CD4-positive, alpha-beta T cell treated with Interleukin-12 subunit alpha and Interleukin-12 subunit beta, for 1 hour (primary cell): Measurements from ENCODE around the gene UBAC2.
A peak's percentile ranks its signal among the peaks of the same experiment; 100 is the strongest.

Source experiments
- DNase-seq: peaks from one replicate; pipeline ENCODE4 v3.0.0-alpha.2; 2020

UBAC2 gene

DNA sequence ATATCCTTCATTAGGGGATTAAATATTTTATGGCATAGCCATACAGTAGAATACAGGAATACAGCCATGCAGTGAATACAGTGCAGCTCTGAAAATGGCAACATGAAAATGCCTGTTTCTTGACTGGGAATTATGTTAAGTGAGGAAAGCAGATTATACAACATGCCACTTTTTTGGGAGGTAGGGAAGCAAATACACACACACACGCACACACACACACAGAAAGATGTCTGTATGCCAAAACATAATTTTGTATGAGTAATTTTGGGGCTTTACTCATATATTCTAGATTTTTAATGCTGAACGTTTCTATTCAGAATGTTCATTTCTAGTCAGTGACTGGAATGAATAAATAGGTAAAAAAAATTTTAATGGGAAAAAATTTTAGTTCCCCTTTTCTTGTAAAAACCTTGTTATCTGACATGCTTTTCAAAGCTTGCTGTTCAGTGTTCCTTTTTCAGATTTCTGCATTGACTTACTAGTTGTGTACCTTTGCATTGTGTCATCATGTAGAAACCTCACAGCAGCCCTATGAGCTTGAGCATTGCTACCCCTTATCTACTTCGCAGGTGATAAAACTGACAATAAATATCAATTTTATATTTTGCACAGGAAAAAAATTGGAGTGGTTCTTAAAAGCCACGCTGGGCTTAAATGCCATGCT, 98.7 kb downstream of the UBAC2 start:
- DNase-seq: no peak

- DNase-seq: no peak
Measured at GRCh38 chr13:99299920-99300341, 99.3 kb downstream of the UBAC2 start.

GRCh38 chr13:99301056-99301838, 100.6 kb downstream of the UBAC2 start:
- DNase-seq: no peak

- no peak for DNase-seq
Measured at GRCh38 chr13:99301913-99302636, 101.4 kb downstream of the UBAC2 start.

DNA sequence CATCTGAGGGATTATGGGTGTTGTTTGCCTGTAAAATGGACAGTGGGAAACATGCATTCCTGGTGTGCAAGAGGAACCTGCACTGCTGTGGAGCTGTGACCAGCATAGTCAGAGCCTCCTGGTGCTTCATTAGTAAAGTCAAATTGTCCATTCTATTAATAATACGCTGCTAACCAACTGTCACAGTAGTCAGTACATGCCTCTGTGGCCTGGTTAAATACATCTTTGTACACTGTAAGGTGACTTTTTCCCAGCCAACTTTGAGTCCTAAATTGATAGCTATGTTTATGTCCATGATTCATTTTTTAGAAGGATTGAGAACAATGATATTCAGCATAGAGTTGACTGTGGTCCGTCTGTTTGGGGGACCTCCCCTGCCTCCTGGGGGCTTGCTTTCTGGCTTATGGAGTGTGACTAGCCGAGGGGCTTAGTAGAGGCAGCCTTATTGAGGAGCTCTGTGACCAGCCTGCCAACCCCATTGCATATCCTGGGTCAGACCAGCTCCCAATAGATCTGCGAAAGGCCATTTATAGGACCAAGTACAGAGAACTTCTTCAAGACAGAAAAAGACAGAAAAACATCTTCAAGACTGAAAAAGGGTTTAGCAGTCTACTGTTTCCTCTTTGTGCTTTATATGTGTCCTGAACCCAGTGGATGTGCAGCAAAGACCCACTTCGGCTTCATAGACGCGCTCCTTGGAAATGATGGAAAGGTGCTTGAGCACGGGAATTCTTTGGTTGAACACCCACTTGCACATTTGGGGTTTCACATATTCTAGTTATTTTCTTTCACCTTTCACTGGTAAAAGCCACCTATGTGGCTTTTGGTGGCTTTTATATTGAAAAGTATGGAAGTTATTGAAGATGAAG, 102.2 kb downstream of the UBAC2 start:
- DNase-seq: no peak

DNA sequence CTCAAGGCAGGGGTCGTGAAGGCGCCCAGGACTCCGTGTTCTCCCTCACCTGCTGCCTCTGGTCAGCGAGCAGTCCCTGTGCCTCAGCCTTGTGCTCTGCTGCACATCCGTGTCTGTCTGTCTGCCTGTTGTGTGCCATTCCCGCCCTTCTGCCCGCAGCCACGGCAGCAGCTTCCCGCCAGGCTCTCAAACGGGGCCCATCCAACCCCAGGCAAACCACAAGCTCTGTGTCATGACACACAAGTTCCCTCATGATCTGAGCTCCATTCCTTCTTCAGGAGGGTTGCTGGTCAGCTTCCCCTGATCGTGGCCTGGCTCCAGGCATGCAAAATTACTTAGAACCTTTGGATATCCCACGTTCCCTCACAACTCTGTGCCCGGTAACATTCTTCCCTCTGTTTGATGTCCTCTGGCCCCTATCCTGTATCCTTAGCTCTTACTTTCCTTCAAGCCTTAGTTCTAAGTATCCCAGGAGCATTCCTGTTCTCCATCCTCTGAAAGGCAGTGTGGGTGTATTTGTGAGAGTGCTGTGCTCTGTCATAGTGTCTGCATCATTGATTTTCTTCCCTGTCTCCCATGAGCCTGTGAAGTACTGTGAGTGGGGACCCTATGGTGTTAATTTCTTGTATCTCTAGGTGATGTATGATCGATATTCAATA, 103.3 kb downstream of the UBAC2 start:
- peak; percentile 64 for DNase-seq

DNA sequence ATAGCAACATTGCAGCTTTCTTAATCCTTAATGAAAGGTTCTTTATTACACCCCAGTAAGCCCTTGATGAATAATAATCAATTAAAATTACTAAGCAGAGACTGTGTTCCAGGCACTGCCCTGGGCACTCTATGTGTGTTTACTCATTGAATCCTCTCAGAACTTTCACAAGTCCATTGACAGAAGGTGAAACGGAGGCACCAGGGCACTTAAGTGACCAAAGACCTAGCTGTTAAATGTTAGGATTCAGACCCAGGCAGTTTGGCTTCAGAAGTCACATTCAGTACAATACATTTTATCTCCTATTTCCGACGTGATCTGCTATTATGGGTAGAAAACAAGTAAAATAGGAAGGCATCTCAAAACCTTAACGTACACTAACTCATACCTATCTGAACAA, 103.9 kb downstream of the UBAC2 start:
- no peak for DNase-seq

- no peak for DNase-seq
Measured at GRCh38 chr13:99305158-99305557, 104.5 kb downstream of the UBAC2 start.

GRCh38 chr13:99305566-99305965, 104.9 kb downstream of the UBAC2 start:
- no peak for DNase-seq

- DNase-seq: peak; percentile 84
Measured at GRCh38 chr13:99307247-99307646, 106.6 kb downstream of the UBAC2 start, which contains the start of gene GPR183. TSS of gene GPR183 (minus strand) at chr13:99307399. CDS start at chr13:99296145, 11,254 bp downstream.

DNA sequence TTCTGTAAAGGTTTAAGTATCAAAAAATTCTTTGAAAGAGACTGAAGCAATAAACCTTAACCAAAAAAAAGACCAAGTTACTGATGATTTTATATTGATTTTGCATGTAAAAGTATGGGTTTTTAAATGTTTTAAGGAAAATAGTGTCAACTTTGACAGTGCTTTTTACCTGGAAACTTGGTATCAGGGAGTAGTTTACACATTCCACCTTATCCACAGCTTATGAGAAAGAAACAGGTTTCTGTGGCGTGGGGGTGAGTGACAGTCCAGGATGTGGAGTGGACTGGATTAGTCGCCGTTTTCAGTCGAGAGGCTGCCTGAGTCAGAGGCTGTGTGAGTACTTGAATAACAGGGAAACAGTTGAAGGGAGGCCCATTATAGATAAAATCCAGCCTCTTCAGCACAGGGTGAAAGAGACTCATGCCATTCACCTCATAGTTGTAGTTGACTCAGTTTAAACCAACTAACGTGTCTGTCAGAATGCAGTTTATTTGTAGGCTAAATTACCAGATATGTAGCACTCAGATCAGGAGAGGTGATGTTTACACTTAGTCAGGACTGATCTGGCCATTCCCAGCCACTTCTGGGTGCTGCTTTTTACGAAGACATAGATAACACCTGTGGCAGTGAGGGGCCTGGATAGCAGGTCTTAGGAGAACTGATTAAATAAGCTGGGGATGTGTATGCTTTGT, 107.1 kb downstream of the UBAC2 start:
- DNase-seq: peak; percentile 58

GRCh38 chr13:99308471-99309087, 107.9 kb downstream of the UBAC2 start:
- DNase-seq: no peak

DNA sequence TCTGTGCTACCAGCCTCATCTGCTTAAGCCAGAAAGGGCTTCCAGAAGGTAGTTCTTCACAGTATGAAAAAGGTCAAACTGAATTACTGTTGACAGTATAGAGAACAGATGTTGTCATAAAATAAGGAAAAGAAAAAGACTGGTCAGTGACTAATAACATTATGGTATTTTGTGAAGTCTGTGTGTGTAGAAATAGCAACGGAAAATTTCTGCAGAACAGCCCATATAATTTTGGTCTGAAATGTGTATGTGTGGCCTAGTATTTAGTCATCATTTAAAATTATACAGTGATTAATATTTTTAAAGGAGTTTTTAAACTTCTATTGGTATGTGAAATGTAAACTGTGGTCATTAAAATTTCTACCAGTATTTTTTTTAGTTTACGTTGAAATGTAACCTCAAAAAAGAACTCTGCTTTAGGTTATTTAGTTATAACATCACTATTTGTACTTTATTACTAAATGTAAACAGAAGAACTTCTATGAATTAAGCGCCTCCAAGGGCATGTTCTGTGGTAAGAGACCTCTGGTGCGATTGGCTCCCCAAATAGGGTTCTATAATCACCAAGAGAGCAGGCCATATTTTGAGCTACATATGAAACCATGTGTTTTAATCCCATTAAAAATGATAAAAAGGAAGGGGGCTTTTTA, 109.9 kb downstream of the UBAC2 start:
- no peak for DNase-seq

- no peak for DNase-seq
Measured at GRCh38 chr13:99311137-99311536, 110.5 kb downstream of the UBAC2 start.

- DNase-seq: no peak
Measured at GRCh38 chr13:99311748-99312492, 111.3 kb downstream of the UBAC2 start.

- no peak for DNase-seq
Measured at GRCh38 chr13:99312493-99312883, 111.8 kb downstream of the UBAC2 start.

DNA sequence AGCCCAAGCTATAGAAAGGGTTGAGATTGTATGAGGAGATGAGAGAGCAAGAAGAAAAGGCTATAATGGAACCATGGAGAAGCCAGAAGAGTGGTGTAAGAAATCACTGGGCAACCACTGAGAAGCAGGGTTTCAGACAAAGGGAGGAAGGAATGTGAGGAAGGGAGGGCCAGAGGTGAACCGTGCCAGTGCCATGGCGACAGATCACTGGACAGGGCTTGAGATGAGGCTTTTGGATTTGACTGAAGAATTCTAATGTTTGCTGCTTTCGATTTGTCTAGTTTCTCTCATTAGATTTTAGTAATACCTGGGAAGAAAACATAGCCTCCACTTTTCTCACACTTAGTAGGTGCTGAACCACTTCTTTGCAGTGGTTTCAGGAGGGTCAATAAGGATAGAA, 112.8 kb downstream of the UBAC2 start:
- no peak for DNase-seq

- no peak for DNase-seq
Measured at GRCh38 chr13:99313941-99314340, 113.3 kb downstream of the UBAC2 start.

- DNase-seq: peak; percentile 81
Measured at GRCh38 chr13:99314640-99315176, 114.1 kb downstream of the UBAC2 start.
